Activated naive CD8-positive, alpha-beta T cell treated with anti-CD3 and anti-CD28 coated beads, Interleukin-2, amount 50 U/mL, for 24 hours (primary cell): ENCODE results near the gene BPIFB2.
A peak's percentile ranks its signal among the peaks of the same experiment; 100 is the strongest.
"Not testable (repeated sequence)": the region's sequence is repeated elsewhere in the genome, so short reads cannot be mapped to it uniquely, and the experiment has no call there.

Experiments
- ATAC-seq: fragments of 150-1000 bp; cut with Tn5 transposase; one replicate; pipeline ENCODE4 v1.10.0; 2021
- DNase-seq: peaks from one replicate; pipeline ENCODE4 v3.0.0; 2021
- H3K27ac Mint-ChIP-seq: one replicate; pipeline ENCODE4 v1.8.0; 2021; ENCODE audit warnings: mild to moderate bottlenecking, mixed read lengths
- H3K27me3 Mint-ChIP-seq: one replicate; pipeline ENCODE4 v1.8.0; 2021; ENCODE audit warnings: mixed read lengths
- H3K36me3 Mint-ChIP-seq: one replicate; pipeline ENCODE4 v1.8.0; 2021; ENCODE audit warnings: low read depth, mixed read lengths
- H3K4me1 Mint-ChIP-seq: one replicate; pipeline ENCODE4 v1.8.0; 2021; ENCODE audit warnings: mixed read lengths
- H3K4me3 Mint-ChIP-seq: one replicate; pipeline ENCODE4 v1.8.0; 2021; ENCODE audit warnings: mild to moderate bottlenecking, moderate library complexity, mixed read lengths
- H3K9me3 Mint-ChIP-seq: one replicate; pipeline ENCODE4 v1.8.0; 2021; ENCODE audit warnings: mixed read lengths

BPIFB2 gene

DNA sequence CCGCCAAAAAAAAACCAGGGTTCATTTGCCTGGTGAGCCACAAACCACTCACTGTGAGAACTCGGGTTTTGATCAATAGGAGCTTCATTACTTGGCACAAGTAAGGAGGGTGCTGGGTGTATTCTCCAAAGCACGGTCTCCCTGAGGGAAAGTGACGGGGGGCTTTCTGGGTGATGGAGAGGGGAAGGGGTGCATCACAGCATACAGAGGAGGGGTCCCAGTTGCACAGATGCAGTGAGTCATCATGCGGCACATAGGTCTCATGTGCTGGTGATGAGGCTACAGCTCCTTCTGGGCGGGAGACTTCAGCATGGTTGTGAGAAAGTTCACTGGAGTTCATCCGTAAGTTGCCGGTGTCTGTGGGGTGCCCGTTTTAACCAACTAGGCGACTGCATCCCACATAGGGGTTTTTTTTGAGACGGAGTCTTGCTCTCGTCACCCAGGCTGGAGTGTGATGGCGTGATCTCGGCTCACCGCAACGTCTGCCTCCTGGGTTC is 39.5 kb upstream of the BPIFB2 start:
- no peak overlapping the region for H3K27ac Mint-ChIP-seq
- peaks cover 65% of the 10 kb centered on the region for H3K4me1 Mint-ChIP-seq
- ATAC-seq (peak; percentile 23), DNase-seq (peak; percentile 42)
- no peak overlapping the region for H3K4me3 Mint-ChIP-seq
- H3K27me3 Mint-ChIP-seq: no peaks in the 10 kb centered on the region
- no peaks in the 10 kb centered on the region for H3K9me3 Mint-ChIP-seq
- H3K36me3 Mint-ChIP-seq: no peaks in the 10 kb centered on the region

DNA sequence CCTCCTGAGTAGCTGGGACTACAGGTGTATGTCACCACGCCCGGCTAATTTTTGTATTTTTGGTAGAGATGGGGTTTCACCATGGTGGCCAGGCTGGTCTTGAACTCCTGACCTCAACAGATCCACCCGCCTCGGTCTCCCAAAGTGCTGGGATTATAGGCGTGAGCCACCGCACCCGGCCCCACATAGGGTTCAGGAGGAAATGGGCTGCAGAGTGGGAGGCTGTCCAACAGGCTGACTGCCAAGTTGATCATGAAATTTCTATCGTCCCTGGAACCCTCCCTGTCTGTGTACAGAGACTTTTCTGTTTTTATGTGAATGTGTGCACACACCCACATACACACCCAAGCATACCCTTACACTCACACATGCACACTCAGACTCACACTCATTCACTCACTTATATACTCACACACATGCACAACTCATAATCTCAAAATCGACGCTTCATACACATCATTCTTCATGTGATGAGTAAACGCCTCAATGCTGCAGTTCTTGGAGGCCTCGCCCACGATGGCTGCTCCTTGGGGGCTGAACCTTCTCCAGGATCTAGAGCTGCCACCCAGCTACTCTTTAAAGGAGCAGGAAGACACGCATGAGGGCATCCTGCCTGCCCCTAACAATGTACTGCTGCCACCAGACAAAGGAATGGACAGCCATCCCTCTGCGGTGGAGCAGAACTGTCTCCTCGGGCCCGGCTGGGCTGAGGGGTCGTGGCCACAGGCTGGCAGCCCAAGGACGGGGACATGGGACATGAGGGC is 38.8 kb upstream of the BPIFB2 start:
- peak overlapping the region; percentile 6 for H3K4me3 Mint-ChIP-seq
- H3K27ac Mint-ChIP-seq: no peak overlapping the region
- peak; percentile 41 for DNase-seq
- no peaks in the 10 kb centered on the region for H3K27me3 Mint-ChIP-seq
- H3K9me3 Mint-ChIP-seq: no peaks in the 10 kb centered on the region
- no peak for ATAC-seq
- no peaks in the 10 kb centered on the region for H3K36me3 Mint-ChIP-seq
- peaks cover 64% of the 10 kb centered on the region for H3K4me1 Mint-ChIP-seq

DNA sequence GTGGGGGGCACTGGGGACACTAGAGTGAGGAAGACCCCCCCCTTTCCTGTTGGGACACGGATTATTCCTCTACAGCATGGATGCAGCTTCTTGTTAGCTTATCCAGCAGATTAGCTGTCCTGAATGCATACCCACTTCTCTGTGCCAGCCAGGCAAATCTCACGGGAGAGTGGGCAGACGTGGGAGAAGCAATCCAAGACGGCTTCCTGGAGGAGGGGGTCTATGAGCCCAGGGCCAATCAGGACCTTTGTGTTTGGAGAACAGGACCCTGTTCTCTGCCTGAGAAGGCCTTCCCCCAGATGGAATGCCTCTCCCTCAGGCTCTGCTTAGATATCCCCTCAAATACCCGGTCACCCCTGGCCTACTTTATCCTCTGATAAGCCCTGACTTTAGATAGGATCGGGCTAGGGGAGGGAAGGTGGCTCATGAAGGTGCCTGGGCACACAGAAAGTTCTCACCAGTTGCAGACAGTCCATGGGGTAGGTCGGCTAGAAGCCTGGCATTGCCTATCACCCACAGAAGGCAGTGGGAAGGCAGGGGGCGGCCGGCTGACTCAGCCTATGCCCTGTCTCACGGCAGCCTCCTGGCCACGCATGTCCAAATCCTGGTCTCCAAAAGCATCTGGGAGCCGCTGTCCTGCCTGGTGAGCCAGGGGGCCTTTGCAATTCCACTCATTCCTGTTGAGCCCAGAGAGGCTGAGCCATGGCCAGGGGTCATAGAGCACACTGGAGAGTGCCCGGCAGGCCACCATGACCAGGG is 38.0 kb upstream of the BPIFB2 start:
- no peak for DNase-seq
- Mint-ChIP-seq H3K27me3 (no peaks in the 10 kb centered on the region), H3K36me3 (no peaks in the 10 kb centered on the region), H3K4me3 (no peak overlapping the region), H3K4me1 (peaks cover 59% of the 10 kb centered on the region), H3K27ac (no peak overlapping the region), H3K9me3 (no peaks in the 10 kb centered on the region)
- no peak for ATAC-seq

DNA sequence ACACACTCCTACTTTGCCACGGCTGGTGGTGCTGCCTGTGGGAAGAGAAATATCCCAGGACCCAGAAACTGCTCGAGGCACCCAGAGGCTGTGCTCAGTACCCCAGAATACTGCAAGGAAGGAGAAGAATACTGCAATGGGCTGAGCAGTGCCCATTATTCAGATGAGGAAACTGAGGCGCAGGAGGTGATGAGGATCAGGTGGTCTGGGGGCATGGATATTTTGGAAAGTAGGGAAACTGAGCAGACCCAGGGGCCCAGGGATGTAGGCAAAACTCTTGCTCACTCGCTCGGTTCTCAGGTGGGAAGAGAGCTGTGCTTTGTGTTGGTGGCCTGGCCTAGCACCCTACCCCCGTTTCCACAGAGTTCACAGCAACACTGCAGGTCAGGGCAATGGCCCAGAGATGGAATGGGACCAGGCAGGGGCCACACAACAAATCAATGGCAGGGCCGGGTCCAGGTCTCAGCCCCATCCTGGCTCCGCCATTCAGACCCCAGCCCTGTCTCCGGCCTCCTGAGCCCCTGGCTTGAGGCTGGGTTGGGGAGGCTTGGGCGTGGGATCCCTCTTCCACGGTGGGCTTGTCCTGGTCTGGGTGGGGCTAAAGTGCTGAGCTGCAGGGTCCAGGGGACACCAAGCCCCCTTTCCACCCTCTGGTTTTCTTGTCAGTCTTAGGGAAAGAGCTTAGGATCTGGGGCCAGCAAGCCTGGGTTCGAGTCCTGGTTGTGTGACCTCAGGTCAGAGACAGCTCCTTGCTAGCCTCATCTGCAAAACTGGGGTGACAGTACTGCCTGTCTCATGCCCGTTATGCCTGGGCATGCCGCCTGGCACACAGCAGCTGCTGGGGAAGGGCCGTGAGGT is 37.2 kb upstream of the BPIFB2 start:
- H3K9me3 Mint-ChIP-seq: no peaks in the 10 kb centered on the region
- no peaks in the 10 kb centered on the region for H3K27me3 Mint-ChIP-seq
- no peak overlapping the region for H3K27ac Mint-ChIP-seq
- no peak overlapping the region for H3K4me3 Mint-ChIP-seq
- DNase-seq (no peak), ATAC-seq (no peak)
- H3K4me1 Mint-ChIP-seq: peaks cover 56% of the 10 kb centered on the region
- no peaks in the 10 kb centered on the region for H3K36me3 Mint-ChIP-seq

DNA sequence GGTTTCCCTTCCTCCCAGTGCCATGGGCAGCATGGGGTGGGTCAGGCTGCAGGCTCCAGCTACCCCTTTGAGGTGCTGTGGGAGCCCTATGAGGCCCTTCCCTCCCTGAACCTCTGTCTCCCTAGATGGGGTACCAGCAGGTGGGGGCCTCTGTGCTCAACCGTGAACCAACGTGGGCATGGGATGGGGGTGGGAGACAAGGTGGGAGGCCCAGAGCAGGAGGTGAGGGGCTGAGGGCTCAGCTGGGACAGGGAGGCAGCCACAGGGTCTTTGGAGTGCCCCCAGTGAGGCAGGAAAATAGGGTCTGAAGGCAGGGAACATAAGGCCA is 36.6 kb upstream of the BPIFB2 start:
- H3K36me3 Mint-ChIP-seq: no peaks in the 10 kb centered on the region
- no peaks in the 10 kb centered on the region for H3K9me3 Mint-ChIP-seq
- no peak overlapping the region for H3K27ac Mint-ChIP-seq
- no peaks in the 10 kb centered on the region for H3K27me3 Mint-ChIP-seq
- DNase-seq (peak; percentile 22), ATAC-seq (no peak)
- H3K4me1 Mint-ChIP-seq: peaks cover 57% of the 10 kb centered on the region
- H3K4me3 Mint-ChIP-seq: no peak overlapping the region

DNA sequence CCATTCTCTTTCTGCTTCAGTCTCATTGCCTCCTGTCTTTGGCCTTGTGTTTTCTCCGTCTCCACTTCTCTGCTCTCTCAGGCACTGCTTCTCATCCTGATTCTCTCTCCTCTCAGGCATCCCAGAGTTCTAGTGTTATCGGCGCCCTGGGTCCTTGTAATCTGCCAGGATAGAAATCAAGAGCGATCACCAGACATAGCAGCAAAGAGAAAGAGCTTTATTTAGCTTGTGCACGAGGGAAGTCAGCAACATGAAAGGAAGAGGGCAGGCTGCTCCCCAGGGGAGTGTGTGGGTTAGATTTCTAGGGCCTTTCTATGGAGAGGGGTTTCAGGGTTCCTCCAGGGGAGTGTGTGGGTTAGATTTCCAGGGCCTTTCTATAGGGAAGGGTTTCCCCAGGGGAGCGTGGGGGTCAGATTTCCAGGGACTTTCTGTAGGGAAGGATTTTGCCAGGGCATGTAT is 35.8 kb upstream of the BPIFB2 start:
- peaks cover 55% of the 10 kb centered on the region for H3K4me1 Mint-ChIP-seq
- no peak overlapping the region for H3K4me3 Mint-ChIP-seq
- no peaks in the 10 kb centered on the region for H3K36me3 Mint-ChIP-seq
- no peaks in the 10 kb centered on the region for H3K27me3 Mint-ChIP-seq
- peak; percentile 29 for DNase-seq
- peaks cover 5% of the 10 kb centered on the region for H3K9me3 Mint-ChIP-seq
- ATAC-seq: peak; percentile 5
- H3K27ac Mint-ChIP-seq: no peak overlapping the region

DNA sequence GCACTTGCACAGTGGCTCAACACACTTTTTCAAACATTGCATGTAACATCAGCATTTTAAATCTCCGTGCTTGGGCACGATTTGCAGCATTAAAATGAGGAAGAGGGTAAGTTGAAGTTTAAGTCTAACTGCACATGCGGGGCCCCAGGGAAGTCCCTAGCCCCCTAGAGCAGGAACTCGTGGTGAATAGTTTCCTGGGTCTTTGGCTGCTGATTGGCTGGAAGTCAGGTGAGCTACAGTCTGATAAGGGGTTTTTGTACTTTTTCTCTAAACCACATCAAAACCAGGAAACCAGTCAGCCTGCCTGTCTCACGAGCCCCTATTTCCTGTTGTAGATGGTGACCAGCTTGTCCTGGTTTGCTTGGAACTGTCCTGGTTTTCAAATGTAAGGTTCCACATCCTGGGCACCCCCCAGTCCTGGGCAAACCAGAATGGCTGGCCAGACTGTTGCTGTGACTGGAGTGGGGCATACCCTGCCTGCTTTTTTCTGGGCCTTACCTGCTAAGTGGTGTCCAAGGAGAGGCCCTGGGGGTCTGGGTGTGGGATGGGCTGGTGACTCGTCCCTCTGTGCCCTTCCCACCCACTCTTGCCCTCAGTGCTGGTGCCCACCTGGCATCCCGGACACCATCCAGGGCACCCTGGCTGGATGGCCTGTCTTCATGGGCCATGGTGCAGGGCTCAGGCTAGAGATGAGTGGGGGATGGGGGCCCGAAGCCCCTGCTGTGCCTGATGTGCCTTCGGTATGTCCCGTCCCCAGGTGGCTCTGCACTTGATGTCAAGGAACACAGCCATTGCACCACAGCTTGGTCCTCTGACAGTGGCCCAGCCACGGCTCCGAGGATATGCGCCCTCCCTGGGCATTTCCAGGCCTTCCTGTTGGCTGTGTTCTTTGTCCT is 35.1 kb upstream of the BPIFB2 start:
- H3K27ac Mint-ChIP-seq: no peak overlapping the region
- peak; percentile 77 for DNase-seq

DNA sequence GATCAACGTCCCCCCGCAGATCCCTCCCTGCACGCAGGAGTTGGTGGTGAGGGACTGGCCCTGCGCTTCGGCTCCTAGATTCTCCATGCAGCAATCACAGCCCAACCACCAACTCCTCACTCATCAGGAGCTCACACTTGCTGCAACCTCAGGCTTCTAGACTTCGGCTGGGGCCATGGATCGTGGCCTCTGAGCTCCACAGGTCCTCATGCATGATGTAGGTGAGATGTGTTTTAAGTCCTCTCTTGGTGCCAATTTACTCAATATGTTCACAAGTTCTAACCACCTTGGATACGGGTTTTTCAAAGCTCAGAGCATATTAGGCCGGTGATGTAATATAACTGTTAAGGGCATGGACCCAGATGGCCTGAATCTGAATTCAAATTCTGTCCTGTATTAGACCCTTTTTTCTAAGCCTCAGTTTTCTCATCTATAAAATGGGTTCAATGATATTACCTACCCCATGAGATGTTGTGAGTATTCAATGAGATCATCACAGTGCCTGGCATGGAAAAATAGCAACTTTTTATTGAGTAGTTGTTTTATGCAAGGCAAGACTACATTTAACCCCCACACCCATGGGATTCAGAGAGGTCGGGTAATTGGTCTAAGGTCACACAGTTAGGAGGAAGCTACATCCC is 34.3 kb upstream of the BPIFB2 start:
- DNase-seq: no peak
- no peak for ATAC-seq
- Mint-ChIP-seq H3K36me3 (no peaks in the 10 kb centered on the region), H3K4me1 (peaks cover 41% of the 10 kb centered on the region), H3K4me3 (no peak overlapping the region), H3K9me3 (peaks cover 6% of the 10 kb centered on the region), H3K27ac (no peak overlapping the region), H3K27me3 (no peaks in the 10 kb centered on the region)

More for the DNA sequence above, 35.1 kb upstream of the BPIFB2 start:
- Mint-ChIP-seq H3K4me3 (no peak overlapping the region), H3K9me3 (peaks cover 6% of the 10 kb centered on the region), H3K36me3 (no peaks in the 10 kb centered on the region), H3K27me3 (no peaks in the 10 kb centered on the region), H3K4me1 (peaks cover 49% of the 10 kb centered on the region)
- peak; percentile 87 for ATAC-seq

DNA sequence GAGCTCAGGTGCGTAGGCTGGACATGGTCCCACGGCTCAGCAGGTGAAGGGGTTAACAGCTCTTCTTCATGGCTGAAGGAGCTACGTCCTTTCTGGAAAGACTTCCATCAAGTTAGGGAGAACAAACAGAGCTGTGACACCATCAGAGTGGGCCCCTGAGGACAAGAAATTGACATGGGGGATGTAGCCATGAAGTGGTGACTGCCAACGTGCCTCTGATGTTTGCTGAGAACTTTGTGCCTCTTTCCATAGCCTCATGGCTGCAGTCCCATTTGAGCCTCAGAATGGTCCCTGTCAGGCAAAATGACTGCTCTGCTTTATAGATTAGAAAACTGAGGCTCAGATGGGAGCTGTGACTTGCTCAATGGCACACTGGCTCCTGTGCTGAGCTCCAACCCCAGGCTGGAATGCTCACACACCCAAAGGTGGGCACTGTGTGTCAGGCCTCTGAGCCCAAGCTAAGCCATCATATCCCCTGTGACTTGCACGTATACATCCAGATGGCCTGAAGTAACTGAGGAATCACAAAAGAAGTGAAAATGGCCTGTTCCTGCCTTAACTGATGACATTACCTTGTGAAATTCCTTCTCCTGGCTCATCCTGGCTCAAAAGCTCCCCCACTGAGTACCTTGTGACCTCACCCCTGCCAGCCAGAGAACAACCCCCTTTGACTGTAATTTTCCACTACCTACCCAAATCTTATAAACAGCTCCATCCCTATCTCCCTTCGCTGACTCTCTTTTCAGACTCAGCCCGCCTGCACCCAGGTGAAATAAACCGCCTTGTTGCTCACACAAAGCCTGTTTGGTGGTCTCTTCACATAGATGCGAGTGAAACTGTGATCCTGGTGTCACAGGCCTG is 33.1 kb upstream of the BPIFB2 start:
- Mint-ChIP-seq H3K4me3 (peak overlapping the region; percentile 4), H3K4me1 (peaks cover 29% of the 10 kb centered on the region)
- not testable (repeated sequence) for H3K36me3 Mint-ChIP-seq, ATAC-seq, H3K9me3 Mint-ChIP-seq, H3K27ac Mint-ChIP-seq, DNase-seq, H3K27me3 Mint-ChIP-seq

DNA sequence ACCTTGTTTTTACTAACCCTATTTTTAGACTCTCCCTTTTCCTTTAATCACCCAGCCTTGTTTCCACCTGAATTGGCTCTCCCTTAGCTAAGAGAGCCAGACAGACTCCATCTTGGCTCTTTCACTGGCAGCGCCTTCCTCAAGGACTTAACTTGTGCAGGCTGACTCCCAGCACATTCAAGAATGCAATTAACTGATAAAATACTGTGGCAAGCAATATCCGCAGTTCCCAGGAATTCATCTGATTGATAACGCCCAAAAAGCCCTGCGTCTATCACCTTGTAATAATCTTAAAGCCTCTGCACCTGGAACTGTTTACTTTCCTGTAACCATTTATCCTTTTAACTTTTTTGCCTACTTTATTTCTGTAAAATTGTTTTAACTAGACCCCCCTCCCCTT is 32.4 kb upstream of the BPIFB2 start:
- H3K36me3 Mint-ChIP-seq: not testable (repeated sequence)

DNA sequence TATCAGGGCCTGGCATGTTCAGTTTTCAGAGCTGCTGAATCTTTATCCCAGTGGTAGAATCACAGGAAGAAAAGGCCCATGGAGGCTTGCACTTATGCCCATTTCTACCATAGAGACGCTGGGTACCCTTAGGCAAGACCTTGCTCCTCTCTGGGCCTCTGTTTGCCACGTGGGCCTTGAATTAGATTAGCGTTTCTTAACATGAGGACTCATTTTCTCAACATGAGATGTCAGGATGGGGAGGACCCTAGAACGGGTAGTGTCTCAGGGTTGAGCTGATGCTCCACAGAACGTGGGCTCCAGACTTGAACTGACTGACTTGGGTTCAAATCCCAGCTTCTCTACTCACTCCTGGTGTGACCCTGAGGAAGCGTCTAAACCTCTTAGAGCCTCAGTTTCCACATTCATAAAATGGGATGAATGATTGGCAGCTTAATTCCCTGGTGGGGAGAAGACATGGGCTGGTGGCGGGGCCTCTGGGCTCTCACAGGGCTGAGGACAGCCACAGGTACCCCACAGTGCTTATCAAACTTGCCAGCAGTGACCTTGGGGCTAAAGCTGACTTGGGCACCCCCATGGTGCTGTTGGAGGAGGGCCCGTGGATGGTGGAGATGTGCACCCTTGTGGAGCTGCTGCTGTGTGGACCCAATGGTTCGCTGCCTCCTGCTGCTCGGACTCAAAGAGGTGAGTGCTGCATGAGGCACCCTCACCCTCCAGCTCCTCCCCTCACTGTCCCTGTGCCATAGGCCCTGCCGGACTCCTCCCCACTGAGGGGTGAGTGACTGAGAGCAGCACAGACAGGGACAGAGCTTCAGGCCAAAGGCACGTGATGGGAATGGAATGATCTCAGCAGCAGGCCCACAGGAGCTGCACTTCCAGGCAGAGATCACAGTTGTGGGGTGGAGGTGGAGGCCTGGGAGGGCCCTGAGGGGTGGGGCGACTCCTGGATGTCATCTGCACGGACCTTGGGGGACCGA is 31.5 kb upstream of the BPIFB2 start:
- Mint-ChIP-seq H3K4me3 (no peak overlapping the region), H3K36me3 (no peaks in the 10 kb centered on the region), H3K9me3 (peaks cover 6% of the 10 kb centered on the region), H3K27me3 (no peaks in the 10 kb centered on the region), H3K27ac (no peak overlapping the region), H3K4me1 (peaks cover 13% of the 10 kb centered on the region)
- ATAC-seq: no peak
- DNase-seq: no peak

More for the DNA sequence above, 32.4 kb upstream of the BPIFB2 start:
- H3K27me3 Mint-ChIP-seq, H3K9me3 Mint-ChIP-seq, H3K4me3 Mint-ChIP-seq, H3K27ac Mint-ChIP-seq, DNase-seq, ATAC-seq: not testable (repeated sequence)
- H3K4me1 Mint-ChIP-seq: peaks cover 22% of the 10 kb centered on the region

DNA sequence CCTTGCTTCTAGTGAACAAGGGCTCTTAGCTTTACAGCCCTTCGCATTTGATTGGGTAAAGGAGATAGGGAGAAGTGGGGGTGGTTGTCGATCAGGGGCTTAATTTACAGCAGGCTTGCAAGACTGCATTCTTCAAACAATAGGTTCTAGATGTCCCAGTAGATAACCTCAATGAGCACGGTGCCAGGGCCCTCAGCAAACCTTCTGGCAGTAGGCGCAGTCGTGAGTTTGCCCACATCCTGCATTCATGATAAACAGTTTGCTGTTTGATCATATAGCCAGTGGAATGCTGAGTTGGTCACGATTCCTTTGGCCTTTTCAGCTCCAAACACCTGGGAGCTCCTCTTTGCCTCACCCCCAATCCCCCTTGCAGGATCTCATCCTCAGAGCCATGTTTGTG is 30.8 kb upstream of the BPIFB2 start:
- no peaks in the 10 kb centered on the region for H3K27me3 Mint-ChIP-seq
- no peak overlapping the region for H3K27ac Mint-ChIP-seq
- H3K36me3 Mint-ChIP-seq: no peaks in the 10 kb centered on the region
- H3K4me3 Mint-ChIP-seq: no peak overlapping the region
- H3K4me1 Mint-ChIP-seq: peaks cover 12% of the 10 kb centered on the region
- peaks cover 6% of the 10 kb centered on the region for H3K9me3 Mint-ChIP-seq
- DNase-seq: no peak
- no peak for ATAC-seq
